Measurements from ENCODE around the gene OR56A1. TPM values are rescaled to one million over a fixed set of nuclear protein-coding genes. Genes with fewer than 3 reads are reported as not detected.

OR56A1 gene
- total RNA-seq, 6 experiments from 2014 or later, result not detected

DNA sequence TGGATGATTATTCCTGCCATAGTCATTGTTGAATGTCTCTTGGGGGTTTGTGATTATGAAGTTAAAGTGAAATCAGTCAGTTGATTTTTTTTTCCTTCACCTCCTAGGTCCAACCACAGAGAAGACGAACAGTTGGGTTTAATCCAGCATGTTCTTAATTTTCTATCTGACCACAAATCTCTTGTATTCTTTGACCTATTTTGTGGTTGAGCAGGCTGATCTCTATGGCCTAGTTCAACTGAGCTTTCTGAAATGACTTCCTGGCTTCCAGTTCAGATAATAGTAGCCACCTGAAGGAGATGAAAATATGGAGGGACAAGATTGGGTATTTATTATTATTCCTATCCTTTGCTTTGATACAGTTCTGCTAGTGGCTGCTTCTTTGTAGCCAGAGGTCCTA is 57.0 kb downstream of the OR56A1 start:
- H3K27me3 Mint-ChIP-seq (ENCODE audit: insufficient read depth), result no peaks in the 10 kb centered on the region; the same call in 1 of the 2 replicates
- peaks cover 49% of the 10 kb centered on the region for H3K9me3 Mint-ChIP-seq
- DNase-seq, result no peak
- H3K36me3 Mint-ChIP-seq (ENCODE audit: low read depth), result peaks cover 4% of the 10 kb centered on the region; the same call in 1 of the 2 replicates
- H3K27ac Mint-ChIP-seq, result no peak overlapping the region
- H3K4me1 Mint-ChIP-seq (ENCODE audit: low read depth), result no peaks in the 10 kb centered on the region
- no peak overlapping the region for H3K4me3 Mint-ChIP-seq
- TF ChIP-seq, protein P1, sequence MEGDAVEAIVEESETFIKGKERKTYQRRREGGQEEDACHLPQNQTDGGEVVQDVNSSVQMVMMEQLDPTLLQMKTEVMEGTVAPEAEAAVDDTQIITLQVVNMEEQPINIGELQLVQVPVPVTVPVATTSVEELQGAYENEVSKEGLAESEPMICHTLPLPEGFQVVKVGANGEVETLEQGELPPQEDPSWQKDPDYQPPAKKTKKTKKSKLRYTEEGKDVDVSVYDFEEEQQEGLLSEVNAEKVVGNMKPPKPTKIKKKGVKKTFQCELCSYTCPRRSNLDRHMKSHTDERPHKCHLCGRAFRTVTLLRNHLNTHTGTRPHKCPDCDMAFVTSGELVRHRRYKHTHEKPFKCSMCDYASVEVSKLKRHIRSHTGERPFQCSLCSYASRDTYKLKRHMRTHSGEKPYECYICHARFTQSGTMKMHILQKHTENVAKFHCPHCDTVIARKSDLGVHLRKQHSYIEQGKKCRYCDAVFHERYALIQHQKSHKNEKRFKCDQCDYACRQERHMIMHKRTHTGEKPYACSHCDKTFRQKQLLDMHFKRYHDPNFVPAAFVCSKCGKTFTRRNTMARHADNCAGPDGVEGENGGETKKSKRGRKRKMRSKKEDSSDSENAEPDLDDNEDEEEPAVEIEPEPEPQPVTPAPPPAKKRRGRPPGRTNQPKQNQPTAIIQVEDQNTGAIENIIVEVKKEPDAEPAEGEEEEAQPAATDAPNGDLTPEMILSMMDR (IDR thresholded peaks at IDR 0.05), result no peak

Other genes starting within 250 kb of the OR56A1 start
- gene OR52N5, start 247.4 kb downstream of the OR56A1 start, total RNA-seq (2021; fragmentation: NEBNext Ultra II Directional; extraction: Animal tissue kit (Norgen Biotek cat#: 25700)), result not detected
- gene OR52N1, start 239.5 kb downstream of the OR56A1 start, total RNA-seq (2021; fragmentation: NEBNext Ultra II Directional; extraction: Animal tissue kit (Norgen Biotek cat#: 25700)), result not detected
- not detected for gene OR52N2, start 221.8 kb downstream of the OR56A1 start, total RNA-seq (2021; fragmentation: NEBNext Ultra II Directional; extraction: Animal tissue kit (Norgen Biotek cat#: 25700))
- gene OR52E6, start 188.9 kb downstream of the OR56A1 start, total RNA-seq (2021; fragmentation: NEBNext Ultra II Directional; extraction: Animal tissue kit (Norgen Biotek cat#: 25700)), result not detected
- gene OR52E8, start 173.1 kb downstream of the OR56A1 start, total RNA-seq (2021; fragmentation: NEBNext Ultra II Directional; extraction: Animal tissue kit (Norgen Biotek cat#: 25700)), result not detected
- not detected for gene OR52E4, start 150.1 kb downstream of the OR56A1 start, total RNA-seq (2021; fragmentation: NEBNext Ultra II Directional; extraction: Animal tissue kit (Norgen Biotek cat#: 25700))
- not detected for gene OR52E5, start 137.6 kb downstream of the OR56A1 start, total RNA-seq (2021; fragmentation: NEBNext Ultra II Directional; extraction: Animal tissue kit (Norgen Biotek cat#: 25700))
- gene OR56A3, start 88.5 kb downstream of the OR56A1 start, total RNA-seq (2021; fragmentation: NEBNext Ultra II Directional; extraction: Animal tissue kit (Norgen Biotek cat#: 25700)), result not detected
- not detected for gene OR56A5, start 62.3 kb downstream of the OR56A1 start, total RNA-seq (2021; fragmentation: NEBNext Ultra II Directional; extraction: Animal tissue kit (Norgen Biotek cat#: 25700))
- not detected for gene OR52L1, start 43.8 kb downstream of the OR56A1 start, total RNA-seq (2021; fragmentation: NEBNext Ultra II Directional; extraction: Animal tissue kit (Norgen Biotek cat#: 25700))
- gene OR56A4, start 23.8 kb downstream of the OR56A1 start, total RNA-seq (2021; fragmentation: NEBNext Ultra II Directional; extraction: Animal tissue kit (Norgen Biotek cat#: 25700)), result not detected
- gene OR56B4, start 76.9 kb upstream of the OR56A1 start, total RNA-seq (2021; fragmentation: NEBNext Ultra II Directional; extraction: Animal tissue kit (Norgen Biotek cat#: 25700)), result not detected
- gene OR52B2, start 139.6 kb upstream of the OR56A1 start, total RNA-seq (2021; fragmentation: NEBNext Ultra II Directional; extraction: Animal tissue kit (Norgen Biotek cat#: 25700)), result not detected
- gene OR52W1, start 168.5 kb upstream of the OR56A1 start, total RNA-seq (2021; fragmentation: NEBNext Ultra II Directional; extraction: Animal tissue kit (Norgen Biotek cat#: 25700)), result not detected
- gene C11orf42, start 174.8 kb upstream of the OR56A1 start, total RNA-seq (2021; fragmentation: NEBNext Ultra II Directional; extraction: Animal tissue kit (Norgen Biotek cat#: 25700)), result not detected
- 10 to 100 TPM; 12.7 to 15.6 (median 14.7) TPM for gene FHIP1B, start 203.9 kb upstream of the OR56A1 start, total RNA-seq (2021; fragmentation: NEBNext Ultra II Directional; extraction: Animal tissue kit (Norgen Biotek cat#: 25700))
- not detected for gene CNGA4, start 208.3 kb upstream of the OR56A1 start, total RNA-seq (2021; fragmentation: NEBNext Ultra II Directional; extraction: Animal tissue kit (Norgen Biotek cat#: 25700))
- gene CCKBR, start 229.1 kb upstream of the OR56A1 start, total RNA-seq (2021; fragmentation: NEBNext Ultra II Directional; extraction: Animal tissue kit (Norgen Biotek cat#: 25700)), result not detected